ENCODE data around the gene ARRDC1. TPM values are rescaled to one million over a fixed set of nuclear protein-coding genes. Genes with fewer than 3 reads are reported as not detected.

Gene ARRDC1
- total RNA-seq, 4 donors from 2014 or later: 23.6 to 41.7 (median 33.7) TPM

GRCh38 chr9:137588891-137589290, 16.6 kb upstream of the ARRDC1 start:
- TF ChIP-seq CTCF (IDR thresholded peaks at IDR 0.05; ENCODE audit: low read depth): no peak

- TF ChIP-seq CTCF (IDR thresholded peaks at IDR 0.05; ENCODE audit: low read depth): no peak
Measured at GRCh38 chr9:137589441-137590122, 15.9 kb upstream of the ARRDC1 start.

- no peak for TF ChIP-seq CTCF (IDR thresholded peaks at IDR 0.05; ENCODE audit: low read depth)
Measured at GRCh38 chr9:137590123-137590468, 15.4 kb upstream of the ARRDC1 start.

- TF ChIP-seq CTCF (IDR thresholded peaks at IDR 0.05; ENCODE audit: low read depth): no peak
Measured at GRCh38 chr9:137590469-137591383, 14.8 kb upstream of the ARRDC1 start, which contains the start of gene ZMYND19. Gene ZMYND19, minus strand, starts transcription at chr9:137590512. Its CDS starts 249 bp downstream, at chr9:137590263.

- TF ChIP-seq CTCF (IDR thresholded peaks at IDR 0.05; ENCODE audit: low read depth): no peak
Measured at GRCh38 chr9:137592767-137593166, 12.7 kb upstream of the ARRDC1 start.

- TF ChIP-seq CTCF (IDR thresholded peaks at IDR 0.05; ENCODE audit: low read depth): no peak
Measured at GRCh38 chr9:137593176-137593575, 12.3 kb upstream of the ARRDC1 start.

- TF ChIP-seq CTCF (IDR thresholded peaks at IDR 0.05; ENCODE audit: low read depth): no peak
Measured at GRCh38 chr9:137598943-137599342, 6.5 kb upstream of the ARRDC1 start.
